CD1c-positive myeloid dendritic cell (primary cell): Measurements from ENCODE around the gene NCKAP5.

Experiments
- DNase-seq: peaks from one replicate; pipeline ENCODE4 v3.0.0-alpha.2; 2016; ENCODE audit errors: extremely low spot score

The NCKAP5 gene

DNA sequence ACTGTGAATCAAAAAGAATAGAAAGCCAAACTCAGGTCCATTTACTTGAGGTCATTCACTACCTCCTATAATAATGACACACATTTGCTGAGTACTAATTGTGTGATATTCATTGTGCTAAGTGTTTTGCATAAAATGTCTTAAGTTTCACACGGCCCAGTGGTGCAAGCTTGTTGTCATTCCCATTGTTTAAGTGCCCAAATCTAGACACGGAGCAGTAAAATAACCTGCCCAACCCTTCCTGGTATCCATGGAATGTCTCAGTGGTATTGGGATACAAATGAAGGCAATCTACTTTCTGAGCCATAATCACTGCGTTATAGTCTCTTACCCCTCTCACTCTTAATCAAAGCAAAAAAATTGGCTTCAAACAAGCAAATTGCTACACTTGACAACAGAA lies 233.3 kb downstream of the NCKAP5 start:
- DNase-seq, result no peak

DNA sequence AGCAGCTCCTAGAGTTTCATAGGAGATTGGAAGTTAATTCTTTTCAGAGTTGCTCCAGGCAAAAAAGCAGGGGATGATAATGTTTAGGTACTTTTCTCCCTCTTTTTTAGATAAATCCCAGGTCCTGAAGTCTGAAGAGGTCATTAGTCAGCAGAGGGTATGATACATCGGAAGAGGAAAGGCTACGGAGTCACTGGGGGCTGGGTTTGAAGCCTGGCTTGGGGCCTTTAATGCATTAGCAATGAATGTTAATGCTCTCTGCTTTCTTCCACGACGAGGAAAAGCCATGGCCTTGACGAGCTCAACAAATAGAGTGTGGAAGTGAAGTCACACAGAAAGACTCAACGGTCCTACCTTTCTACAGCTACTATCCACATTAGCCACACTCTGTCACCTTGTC lies 235.1 kb downstream of the NCKAP5 start:
- DNase-seq, result no peak

DNA sequence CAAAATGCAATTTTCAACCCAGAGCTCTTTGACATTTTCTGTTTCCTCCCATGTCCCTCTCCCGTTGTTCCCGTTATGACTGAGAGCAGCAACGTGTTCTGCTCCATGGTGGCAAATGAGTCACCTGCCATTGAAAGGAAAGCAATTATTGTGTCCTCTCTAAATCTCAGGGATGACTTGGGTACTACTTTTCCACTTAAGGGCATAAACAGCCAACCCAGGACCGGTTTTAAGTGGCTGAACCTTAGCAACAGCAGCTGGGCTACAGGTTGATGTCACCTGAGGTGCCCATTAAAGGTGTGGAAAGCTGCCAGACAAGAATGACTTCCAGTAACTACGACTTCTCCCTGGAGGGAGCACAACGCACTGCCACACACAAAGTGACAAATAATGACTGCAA lies 236.8 kb downstream of the NCKAP5 start:
- no peak for DNase-seq

DNA sequence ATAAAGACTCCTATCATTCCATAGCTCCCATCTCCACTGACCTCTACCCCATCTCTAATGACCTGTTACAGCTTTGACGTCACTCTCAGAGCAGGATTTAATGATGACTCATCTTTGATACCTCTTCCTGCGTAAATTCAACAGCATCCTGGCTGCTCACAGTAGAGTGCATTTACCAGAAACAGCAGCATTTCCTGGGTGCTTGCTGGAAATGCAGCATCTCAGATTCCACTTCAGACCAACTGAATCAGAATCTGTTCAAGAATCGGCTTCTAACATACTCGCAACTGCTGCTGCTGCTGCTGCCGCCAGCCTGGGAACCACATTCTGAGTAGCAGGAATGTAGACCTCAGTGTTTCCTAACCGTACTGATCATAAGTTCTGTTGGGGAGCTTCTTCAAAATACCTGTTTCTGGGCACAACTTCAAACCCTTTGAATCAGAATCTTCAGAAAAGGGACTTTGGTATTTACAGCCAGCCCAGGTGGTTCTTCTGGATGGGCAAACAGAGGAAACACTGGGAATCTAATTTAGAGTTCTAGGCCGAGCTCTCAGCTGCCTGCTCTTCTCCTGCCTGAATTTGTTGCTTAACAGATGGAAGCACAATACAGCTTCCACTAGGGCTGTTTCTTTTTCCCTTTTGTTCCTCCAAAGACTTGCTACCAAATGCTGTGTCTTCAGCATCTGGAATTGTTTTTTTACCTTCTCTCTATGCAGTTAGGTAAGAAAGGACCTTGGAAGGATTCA lies 241.4 kb downstream of the NCKAP5 start:
- DNase-seq, result no peak

DNA sequence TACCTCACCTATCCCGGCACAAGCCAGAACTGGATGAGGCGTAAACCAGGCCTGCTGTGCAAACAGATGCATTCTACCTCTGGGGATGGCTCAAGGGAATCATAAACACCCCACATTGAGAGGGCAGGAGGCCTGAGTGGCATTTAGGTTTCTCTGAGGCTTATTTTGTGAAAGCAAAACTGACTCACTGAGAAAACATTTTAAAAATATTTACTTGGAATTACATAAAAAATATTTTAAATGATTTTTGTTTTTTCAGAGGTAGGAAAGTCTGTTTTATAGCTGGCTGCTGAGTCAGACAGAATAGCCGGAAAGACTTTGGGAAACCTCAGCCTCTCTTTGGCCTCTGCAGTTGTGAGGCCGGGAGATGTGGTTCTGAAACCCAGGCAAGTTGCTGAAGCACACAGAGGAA lies 244.1 kb downstream of the NCKAP5 start:
- DNase-seq, result no peak

DNA sequence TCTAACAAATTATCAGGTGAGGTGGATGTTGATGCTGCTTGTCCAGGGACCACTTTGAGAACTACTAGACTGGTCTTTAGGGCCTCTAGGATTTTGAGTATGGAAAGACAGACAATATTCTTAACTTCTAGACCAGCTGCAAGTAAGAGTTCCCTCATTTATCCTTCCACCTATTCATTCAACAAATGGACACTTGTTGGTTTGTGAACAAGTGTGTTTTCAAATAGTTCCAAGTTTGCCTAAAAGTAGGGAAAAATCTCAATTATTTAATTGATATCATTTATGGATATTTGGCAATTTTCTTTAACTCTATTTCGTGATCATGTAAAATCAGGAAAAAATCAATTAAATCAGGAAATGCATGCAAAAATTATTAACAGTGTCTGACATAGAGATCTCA lies 245.4 kb downstream of the NCKAP5 start:
- no peak for DNase-seq

DNA sequence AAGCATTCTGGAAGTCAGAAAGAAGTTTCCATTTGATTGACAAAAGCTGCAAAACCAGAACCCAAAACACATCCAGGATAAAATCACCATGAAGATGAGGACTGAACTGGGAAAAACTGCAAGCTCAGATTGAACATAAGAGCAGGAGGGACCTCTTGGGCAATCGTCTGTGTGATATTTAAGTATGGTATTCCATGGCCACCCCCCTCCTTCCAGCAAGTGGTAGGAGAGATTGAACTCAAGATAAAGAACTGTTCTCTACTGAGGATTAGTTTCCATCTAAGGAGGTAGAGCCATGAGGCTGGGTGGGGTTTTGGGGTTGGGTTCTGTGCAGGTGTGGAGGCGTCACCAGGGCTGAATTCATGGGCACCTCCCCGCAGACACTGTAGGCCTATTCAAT lies 251.1 kb downstream of the NCKAP5 start:
- no peak for DNase-seq

DNA sequence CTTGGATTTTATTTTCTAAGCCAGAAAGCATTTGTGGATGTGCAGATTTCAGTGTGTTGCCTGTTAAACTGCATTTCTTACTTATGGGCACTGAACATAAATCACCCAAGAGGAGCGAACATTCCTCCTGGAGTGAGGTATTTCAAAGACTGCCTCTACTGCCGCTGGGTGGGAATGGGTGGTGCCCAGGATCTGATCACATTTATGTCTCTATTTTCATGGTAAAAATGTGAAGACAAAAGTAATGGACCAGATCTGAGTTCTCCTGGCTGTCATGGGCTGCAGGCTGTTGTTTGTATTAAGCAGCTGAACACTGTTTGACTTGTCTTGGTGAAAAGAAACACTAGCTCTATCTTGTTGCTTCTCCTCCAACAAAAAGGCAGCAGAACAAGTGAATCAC lies 251.7 kb downstream of the NCKAP5 start:
- no peak for DNase-seq

DNA sequence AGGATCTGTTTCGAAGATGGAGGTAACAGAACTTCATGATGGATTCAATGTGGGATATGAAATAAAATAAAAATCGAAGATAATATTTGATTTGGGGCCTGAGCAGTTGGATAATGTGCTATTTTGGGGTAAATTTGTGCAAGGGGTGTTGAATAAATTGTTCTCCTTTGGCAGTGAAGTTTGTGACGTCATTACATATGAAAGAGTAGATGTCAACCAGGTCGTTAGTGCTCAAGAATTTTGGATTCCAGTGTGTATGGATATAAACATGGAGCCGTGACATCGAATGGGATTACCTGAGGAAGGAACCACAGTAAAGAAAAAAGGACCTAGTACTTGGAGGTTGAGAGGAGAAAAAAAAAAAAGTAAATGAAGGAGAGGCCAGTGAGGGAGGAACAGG lies 253.0 kb downstream of the NCKAP5 start:
- DNase-seq, result no peak

DNA sequence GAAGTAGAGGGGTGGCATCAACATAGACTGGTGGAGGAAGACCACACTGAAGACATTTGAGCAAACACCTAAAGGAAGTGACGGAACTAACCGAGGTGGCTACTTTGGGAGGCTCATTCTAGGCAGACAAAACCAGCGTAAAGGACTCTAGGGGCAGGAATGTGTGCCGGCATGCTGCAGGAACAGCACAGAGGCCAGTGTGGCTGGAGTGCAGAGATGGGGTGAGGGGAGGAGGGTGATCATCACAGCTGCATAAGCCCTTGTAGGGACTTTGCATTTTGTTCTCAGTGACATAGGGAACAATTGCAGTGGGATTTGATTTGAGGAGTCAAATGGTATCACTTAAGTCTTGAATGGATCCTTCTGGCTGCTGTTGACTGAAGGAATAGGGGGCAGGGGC lies 253.5 kb downstream of the NCKAP5 start:
- DNase-seq, result no peak

DNA sequence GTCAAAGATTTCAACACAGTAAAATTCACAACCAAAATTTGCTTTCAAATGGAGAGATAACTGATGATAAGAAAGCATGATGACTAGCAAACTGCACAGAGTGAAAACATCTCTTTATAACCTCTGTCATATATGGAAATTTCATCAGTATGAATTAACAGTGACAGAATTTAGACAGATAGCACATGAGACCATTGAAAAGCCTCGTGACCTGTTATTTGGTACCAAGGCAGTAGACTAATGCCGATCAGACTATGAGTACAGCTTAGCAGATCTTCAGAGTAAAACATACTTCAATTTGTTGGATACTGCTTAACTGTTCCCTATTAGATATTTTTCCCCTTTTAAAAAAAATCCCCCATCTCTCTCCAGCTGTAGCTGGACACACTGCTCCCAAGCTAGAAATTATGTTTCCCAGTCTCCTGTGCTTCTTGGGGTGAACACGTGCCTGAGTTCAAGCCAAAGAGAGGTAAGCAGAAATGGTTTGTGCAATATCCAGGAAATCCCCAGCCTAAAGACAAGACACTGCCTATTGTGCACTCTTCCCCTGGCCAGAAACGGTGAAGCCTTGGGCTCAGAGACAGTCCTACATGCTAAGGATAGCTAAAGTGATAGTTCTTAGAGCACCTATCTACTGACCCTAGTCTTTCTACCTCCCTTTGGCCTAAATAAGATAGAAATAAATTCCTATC lies 256.1 kb downstream of the NCKAP5 start:
- DNase-seq, result no peak

DNA sequence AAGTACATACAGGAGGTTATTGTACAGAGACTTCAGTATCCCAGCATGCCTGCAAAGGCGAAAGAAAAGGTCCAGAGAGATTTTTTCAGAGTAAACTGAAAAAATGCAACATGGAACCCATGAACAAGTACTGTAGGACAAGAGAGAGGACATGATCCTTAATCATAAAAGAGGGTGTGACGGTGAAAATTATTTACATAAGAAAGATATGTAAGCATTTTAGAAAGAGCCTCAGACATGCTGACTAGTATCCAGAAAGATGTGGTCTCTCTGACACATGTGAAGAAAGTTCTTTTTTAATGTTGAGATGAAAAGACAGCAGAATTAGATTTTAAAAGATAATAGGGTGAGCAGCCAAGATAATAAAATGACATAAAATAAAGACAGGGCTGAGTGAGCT lies 262.0 kb downstream of the NCKAP5 start:
- no peak for DNase-seq

DNA sequence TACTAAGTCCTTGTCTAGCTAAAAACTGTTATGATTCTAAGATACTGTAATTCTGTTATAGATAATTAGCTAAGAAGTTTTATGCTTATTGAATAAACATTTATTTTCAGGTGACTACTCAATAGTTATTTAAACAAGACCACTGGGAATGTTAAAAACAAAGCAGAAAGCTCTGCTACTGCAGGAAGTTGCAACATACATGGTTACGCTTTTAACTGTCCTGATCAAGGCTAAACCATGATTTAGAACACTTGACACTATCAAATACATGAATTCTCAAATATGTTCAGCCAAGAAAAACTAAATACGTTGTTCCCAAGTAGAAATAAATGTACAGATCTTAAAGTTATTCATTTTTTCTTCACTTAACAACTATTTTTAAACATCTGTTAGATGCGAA lies 263.9 kb downstream of the NCKAP5 start:
- no peak for DNase-seq

DNA sequence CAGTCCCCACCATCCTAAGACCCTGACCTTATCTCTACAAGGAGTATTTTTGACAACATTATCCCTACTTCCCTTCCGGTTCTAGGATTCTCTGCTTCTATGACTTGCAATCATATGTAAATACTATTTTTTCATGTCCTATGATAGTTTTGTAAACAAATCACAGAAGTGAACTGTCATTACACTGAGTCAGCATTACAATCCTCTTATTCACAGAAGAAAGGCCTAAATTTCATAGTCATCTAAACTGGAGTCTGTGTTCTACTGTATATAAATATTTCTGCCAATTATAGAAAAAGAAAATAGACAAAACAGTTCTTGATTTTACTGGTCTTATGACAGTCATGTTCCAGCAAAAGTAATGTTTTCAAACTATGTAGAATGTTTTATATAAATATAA lies 265.1 kb downstream of the NCKAP5 start:
- no peak for DNase-seq

DNA sequence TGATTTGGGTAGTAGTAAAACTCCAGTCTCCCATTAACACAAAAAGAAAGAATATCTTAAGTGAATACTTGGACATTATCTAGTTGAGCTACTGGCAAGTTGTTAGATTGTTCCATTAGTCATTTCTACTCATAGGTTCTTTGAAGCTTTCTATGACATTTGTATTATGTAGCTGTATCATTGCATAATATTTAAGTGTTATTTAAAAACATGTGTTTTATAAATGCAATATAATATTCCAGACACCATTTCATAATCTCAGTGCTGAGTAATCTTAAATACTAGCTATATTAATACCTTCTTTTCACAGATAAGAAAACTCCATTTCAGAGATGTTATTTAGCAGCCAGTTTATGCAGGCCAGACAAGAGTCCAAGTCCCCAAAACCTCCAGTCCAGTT lies 271.9 kb downstream of the NCKAP5 start:
- no peak for DNase-seq

DNA sequence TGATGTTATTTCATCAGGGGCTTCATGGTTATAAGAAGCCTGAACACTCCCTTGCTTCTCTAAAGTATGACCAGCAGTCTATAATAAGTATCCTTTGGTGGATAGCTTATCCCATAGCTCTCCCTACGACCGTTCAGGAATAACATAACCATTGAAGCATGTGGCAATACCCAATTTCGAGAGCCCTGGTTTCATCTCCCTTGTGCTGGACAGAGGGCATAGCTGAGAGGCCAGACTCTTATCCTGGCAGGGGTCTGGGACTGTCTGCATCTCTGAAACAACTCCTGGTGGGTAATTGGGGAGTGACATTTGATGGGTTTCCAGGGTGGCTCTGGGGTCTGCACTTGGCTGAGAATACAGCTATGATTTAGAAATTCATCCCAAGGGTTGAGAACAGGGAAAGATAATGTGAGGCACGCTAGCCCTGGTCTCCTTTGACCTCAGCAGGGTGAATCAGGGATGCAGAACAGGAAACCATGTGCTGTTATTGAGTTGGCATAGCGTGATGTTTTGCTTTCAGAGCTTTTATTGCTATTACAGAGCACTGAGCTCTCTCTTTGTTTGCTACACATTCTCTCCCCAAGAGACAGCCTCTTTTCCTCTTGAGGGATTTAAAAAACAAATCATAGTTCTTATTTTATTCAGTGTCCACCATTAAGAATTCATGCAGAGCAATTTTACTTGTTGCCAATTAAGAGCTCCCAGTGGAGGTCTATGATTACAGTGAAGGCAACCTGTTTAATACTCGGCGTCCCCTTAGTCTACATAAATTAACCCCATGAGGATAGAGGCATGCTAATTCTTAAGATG lies 274.5 kb downstream of the NCKAP5 start:
- DNase-seq, result no peak

DNA sequence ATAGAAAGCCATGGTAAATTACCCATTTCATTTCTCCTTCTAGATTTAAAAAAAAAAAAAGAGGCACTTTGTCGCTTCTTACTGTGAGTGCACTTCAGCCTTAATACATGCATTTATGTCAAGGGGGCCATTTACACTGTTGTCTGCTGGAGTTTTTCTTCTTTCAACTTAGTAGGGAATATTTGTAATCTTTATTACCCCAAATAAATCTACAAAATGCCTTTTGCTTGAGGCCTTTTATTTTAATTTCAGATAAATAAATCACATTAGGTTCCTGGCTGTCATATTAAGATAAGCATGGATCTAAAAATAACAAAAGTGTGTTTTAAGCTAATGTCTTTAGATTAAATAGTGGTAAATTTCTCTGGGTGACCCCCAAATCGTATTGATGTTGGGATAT lies 276.0 kb downstream of the NCKAP5 start:
- DNase-seq, result no peak

DNA sequence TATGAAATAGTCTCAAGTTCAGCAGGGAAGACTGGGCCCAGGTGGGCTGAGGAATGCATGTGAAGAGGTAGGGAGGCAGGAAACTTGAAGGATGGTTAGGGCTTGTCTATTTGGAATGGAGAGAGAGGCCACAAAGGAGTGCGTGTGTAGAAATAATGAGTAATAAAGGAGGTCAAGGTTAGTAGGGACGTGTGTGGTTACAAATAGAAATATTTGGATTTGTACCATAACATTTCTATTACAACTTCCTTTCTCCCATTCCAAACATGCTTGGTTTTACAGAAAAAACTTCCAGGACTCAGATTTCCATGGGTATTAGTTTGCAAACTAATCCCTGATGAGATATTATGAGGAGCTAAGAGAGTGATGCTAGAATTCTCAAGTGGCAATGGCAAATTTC lies 280.6 kb downstream of the NCKAP5 start:
- no peak for DNase-seq

DNA sequence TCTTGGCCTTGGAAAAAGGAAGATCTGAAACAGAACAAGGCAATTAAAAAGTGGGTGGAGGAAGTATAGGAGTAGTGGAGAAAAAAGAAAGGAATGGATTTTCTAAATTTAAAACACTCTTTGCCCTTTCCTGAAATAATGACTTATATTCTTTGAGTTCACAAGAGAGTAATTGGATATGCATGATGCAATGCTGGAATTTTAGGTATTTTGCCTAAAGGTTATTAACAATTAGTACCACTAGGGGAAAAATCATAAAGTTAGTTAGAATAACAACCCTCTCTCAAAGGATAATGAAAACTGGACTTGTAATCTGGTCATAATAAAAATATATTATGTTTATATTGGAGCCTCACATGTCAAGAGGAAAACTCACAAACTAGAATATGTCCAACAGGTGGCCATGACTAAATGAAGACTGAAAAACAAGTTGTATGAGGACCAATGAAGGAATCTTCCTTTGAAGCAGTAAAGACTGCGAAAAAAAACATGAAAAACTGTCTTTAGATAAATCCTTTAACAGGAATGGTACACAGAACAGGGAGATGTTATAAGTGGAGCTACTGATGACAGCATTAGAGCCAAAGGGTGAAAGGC lies 281.8 kb downstream of the NCKAP5 start:
- DNase-seq, result no peak

DNA sequence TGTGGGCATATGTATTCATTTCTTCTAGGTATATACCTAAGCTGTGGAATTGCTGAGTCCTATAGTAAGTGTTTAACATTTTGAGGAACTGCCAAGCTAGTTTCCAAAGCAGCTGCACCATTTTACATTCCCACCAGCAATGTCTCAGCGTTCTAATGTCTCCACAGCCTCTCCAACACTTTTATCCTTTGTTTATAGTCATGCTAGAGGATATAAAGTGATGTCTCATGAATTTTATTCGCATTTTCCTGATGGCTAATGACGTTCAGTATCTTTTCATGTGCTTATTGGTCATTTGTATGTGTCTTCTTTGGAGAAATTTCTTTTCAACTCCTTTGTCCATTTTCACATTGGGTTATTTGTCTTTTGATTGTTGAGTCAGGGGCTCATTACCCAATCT lies 295.2 kb downstream of the NCKAP5 start:
- no peak for DNase-seq

DNA sequence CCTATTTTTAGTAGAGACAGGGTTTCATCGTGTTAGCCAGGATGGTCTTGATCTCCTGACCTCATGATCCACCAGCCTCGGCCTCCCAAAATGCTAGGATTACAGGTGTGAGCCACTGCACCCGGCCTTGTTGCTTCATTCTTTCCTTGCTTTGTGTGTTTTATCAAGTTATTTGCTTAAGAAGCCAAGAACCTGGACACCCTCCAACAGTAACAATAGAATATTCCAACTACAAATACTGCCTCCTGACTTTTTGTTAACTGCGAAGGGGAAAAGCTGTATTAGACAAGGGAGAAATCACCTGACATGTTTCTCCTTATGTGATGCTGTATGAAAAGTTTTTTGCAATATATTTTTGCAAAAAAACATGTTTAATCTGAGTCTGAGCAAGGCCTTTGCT lies 297.2 kb downstream of the NCKAP5 start:
- DNase-seq, result no peak

DNA sequence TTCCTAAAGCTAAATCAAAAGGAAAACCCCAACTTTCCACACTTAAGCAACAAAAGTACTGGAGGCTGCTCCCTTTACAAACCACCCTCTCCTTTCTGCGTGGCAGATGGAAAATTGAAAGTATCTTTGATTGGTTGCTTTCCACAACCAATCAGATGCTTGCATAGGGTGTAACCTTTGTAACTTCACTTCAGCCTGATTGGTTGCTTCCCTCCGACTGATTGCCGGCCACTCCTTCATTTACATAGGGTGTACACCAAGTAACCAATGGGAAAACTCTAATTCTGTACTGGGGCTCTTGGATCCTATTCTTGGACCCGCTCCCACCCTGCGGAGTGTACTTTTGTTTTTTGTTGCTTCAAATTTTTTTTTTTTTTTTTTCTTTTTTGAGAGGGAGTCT lies 297.7 kb downstream of the NCKAP5 start:
- no peak for DNase-seq
